Fibroblast of the aortic adventitia (primary cell): ENCODE data around the gene NELFCD. TPM values are rescaled to one million over a fixed set of nuclear protein-coding genes. Genes with fewer than 3 reads are reported as not detected.

Experiments
- DNase-seq: peaks from one replicate; pipeline ENCODE4 v3.0.0-alpha.2; 2010; ENCODE audit warnings: low read depth
- H3K4me3 ChIP-seq: 2 replicates; pipeline ENCODE4 v1.5.1; 2011; ENCODE audit warnings: low read depth, mild to moderate bottlenecking, control low read depth, low read length, moderate library complexity
- total RNA-seq: library from RNA; depleted of rRNA; stranded (reverse); fragments of >200 nt; gene quantifications from 2 replicates; pipeline ENCODE4 v1.2.3, GENCODE V29; 2012; ENCODE audit warnings: low replicate concordance
- TF ChIP-seq, protein P1 (sequence below): IDR thresholded peaks from 2 replicates; pipeline ENCODE4 v1.5.1; 2011; ENCODE audit warnings: mild to moderate bottlenecking, low read length, control low read depth, inconsistent platforms; ENCODE audit not compliant: insufficient read depth

The NELFCD gene
- total RNA-seq, 1 donor = 46.1 TPM

DNA sequence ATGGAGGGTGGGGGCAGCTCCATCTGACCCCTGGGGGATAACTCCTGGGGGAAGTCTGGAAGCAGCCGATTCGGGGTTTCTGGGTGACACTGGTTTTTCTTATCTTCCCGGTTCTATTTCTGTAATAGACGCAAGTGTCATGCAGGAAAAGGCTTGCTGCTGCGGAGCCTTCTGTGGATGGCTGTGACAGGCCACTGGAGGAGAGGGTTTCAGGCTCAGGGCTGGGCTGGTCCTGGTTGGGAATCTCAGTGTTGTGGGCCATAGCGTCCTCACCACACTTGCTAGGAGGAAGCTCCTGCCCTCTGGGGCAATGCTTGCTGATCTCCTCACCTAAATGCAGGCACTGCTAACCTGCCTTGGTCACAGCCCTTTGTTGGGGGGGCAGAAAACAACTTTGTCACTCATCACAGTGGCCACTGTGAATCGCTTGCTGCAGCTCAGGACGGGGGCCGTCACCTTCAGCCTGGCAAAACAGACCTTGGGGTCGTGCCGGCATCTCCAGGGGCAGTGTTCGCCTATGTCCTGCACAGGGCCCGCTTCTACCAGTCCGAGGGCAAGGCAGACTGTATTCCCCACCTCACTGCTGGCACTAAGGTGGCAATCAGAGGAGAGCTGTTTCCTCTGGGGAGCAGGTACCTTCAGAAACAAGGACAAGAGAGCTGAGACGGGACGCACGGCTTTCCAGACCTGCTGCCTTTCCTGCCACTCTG is 33.8 kb downstream of the NELFCD start:
- TF ChIP-seq, protein P1, sequence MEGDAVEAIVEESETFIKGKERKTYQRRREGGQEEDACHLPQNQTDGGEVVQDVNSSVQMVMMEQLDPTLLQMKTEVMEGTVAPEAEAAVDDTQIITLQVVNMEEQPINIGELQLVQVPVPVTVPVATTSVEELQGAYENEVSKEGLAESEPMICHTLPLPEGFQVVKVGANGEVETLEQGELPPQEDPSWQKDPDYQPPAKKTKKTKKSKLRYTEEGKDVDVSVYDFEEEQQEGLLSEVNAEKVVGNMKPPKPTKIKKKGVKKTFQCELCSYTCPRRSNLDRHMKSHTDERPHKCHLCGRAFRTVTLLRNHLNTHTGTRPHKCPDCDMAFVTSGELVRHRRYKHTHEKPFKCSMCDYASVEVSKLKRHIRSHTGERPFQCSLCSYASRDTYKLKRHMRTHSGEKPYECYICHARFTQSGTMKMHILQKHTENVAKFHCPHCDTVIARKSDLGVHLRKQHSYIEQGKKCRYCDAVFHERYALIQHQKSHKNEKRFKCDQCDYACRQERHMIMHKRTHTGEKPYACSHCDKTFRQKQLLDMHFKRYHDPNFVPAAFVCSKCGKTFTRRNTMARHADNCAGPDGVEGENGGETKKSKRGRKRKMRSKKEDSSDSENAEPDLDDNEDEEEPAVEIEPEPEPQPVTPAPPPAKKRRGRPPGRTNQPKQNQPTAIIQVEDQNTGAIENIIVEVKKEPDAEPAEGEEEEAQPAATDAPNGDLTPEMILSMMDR = no peak
- DNase-seq = no peak
- H3K4me3 ChIP-seq = no peak overlapping the region

DNA sequence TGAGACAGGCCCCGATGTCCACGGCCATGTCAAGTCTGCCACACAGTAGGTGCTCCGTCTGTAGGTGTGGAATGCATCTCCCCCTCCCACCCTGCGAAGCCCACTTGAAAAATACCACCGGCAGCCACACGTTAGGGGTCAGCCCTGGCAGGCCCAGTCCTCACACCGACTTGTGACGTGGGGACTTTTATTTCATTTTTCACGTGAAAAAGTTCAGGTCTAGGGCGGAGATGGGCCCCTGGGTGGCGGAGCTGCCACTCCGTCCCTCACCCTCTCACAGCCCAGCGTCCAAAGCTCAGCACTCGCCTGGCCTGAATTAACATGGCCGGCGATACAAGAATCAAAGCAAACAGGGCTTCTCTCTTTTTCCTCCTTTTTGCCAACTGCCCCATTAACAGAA is 34.4 kb downstream of the NELFCD start:
- no peak for DNase-seq
- no peak overlapping the region for H3K4me3 ChIP-seq
- TF ChIP-seq, protein P1 = no peak

DNA sequence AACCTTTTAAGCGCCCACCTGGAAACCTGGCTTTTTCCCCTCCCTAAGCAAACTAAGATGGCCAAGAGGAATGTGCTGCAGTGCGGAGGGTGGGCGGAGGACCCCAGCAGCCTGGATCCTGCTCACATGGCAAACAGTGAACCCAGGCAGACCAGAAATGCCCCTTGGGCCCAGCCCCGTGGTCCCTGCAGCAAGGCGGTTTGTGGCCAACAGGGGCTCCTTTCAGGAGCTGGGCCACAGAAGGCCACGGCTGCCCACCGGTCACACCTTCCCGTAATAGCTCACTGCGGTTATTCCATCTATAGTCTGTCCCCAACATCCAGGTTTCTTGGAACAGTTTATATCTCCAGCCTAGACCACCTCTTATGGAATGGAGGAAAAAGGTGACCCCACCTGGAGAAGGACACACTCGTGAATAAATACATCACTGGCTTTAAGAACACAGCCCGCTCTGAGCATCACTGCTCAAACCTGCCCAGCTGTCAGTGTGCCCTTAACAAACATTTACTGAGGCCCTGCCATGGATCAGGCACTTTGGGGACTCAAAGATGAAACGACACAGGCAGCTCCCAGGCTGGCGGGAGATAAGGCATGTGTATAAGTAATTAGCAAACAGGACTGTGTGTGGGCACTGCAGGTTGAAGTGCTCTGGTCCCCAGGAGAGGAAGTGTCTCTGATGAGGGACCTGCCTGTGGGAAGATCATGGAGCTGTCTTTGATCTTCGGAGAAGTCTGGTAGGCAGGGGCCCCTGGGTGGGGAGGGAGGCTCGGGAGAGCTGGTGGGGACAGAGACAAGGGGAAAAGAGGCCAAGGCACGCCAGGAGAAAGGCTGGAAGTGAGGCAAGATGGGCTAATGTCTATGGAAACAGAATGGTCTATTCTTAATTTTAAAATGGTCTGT is 35.0 kb downstream of the NELFCD start:
- TF ChIP-seq, protein P1 = no peak
- no peak for DNase-seq
- H3K4me3 ChIP-seq = no peak overlapping the region

DNA sequence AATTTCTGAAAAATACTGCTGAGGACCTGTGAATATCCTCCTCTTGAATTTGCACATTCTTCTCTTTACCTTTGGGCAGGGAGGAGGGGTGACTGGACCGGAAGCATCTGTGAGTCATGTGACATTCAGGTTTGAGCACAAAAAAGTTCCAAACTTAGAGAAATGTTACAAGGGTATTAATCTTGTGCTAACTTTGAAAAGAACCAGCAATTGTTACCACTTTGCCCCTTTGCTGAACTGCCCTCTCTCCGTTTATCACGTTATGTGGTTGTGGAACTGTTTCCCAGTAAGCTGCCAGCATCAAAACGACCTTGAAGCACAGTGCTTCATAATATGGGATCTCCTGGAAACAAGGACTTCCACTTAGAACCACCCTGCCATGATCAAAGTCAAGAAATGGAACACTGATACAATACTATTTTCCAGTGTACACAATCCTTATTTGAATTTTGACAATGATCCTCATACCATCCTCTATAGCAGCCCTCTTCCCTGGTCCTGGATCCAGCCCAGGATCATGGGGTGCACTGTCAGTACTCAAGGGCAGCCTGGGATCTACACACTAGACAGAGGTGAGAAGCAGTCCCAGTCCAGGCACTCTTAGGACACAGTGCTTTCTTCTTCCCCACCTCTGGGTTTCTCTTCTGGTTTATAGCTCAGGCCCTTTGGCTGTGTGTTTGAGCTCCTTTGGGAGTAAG is 35.9 kb downstream of the NELFCD start:
- DNase-seq = no peak
- TF ChIP-seq, protein P1 = no peak
- H3K4me3 ChIP-seq = no peak overlapping the region

DNA sequence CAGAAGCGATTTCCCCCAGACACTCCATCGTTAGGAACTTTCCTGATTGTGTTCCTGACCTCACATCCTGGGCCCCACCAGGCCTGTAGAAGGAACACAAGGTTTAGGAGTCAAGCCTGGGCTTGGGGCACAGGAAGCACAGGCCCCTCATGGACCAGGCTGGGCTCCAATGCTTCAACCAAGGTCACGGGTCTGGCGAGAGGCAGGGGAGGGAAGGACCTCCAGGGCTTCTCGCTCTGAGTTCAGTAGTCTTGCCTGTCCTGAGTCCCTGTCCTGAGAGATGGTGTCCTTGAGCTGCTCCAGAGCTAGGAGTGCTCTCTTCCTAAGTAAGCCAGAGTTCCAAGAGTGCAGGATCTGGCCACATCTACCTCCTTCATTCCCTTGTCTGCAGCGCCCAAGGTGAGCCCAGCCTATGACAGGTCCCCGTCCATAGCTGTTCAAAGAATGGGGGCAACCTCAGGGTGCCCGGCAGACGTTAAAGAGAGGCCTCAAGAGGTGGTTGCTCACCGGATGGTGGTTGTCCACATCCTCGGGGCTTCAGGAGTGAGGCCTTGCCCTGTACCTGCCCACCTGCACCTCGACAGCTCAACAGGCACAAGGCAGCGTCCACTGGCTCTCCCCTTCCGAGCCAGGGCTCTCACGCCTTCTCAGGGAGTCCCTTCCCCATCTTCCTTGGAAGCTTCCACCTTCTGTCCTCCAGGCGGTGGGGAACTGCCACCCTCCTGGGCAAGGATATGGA is 36.6 kb downstream of the NELFCD start:
- TF ChIP-seq, protein P1 = no peak
- DNase-seq = no peak
- no peak overlapping the region for H3K4me3 ChIP-seq

DNA sequence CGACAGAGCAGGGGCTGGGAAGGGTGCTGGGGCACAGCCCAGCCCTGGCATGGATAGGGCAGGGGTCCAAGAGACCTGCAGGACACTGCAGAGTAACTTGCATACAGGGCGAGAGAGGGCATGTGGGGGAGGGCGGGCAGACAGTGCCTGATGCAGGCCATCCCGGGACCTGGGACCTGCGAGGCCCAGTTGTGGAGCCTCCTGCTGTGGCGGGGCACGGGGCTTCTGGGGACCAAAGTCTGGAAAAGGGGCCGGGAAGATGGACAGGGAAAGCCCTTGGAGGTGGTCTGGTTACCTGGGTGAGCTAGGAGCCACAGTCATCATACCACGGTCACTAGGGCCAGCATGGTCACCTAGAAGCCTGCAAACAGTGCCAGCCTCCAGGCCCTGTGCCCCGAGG is 37.8 kb downstream of the NELFCD start:
- TF ChIP-seq, protein P1 = no peak
- no peak overlapping the region for H3K4me3 ChIP-seq
- DNase-seq = no peak
